ACHN (cell line): ENCODE measurements around the gene RAB44.

Experiments
- DNase-seq: peaks from one replicate; pipeline ENCODE4 v3.0.0-alpha.2; 2015
- in situ Hi-C: cut with HindIII; loops from 2 replicates; pipeline ENCODE4 v1.10.0; 2017; ENCODE audit warnings: low sequenced_read_pairs, low pct_ligation_motif_present, low pct_unique_long_range_greater_than_20kb

Gene RAB44

GRCh38 chr6:36755435-36756348, 58.1 kb downstream of the RAB44 start:
- no peak for DNase-seq
- in situ Hi-C loops: no loop called here

- in situ Hi-C loops: no loop called here
- DNase-seq: no peak
These were observed 59.2 kb downstream of the RAB44 start for GRCh38 chr6:36756786-36757185.

GRCh38 chr6:36757206-36757605, 59.6 kb downstream of the RAB44 start:
- no peak for DNase-seq
- in situ Hi-C loops: no loop called here

- DNase-seq: no peak
- in situ Hi-C loops: no loop called here
These were observed 60.4 kb downstream of the RAB44 start for GRCh38 chr6:36757943-36758508.

GRCh38 chr6:36758516-36759147, 61.0 kb downstream of the RAB44 start:
- no peak for DNase-seq
- in situ Hi-C loops: no loop called here

- in situ Hi-C loops: no loop called here
These were observed 61.6 kb downstream of the RAB44 start for GRCh38 chr6:36759148-36759759.

GRCh38 chr6:36760685-36761435, 63.2 kb downstream of the RAB44 start:
- no peak for DNase-seq
- in situ Hi-C loops: no loop called here

More at GRCh38 chr6:36759148-36759759, 61.6 kb downstream of the RAB44 start:
- DNase-seq: peak; percentile 63

GRCh38 chr6:36762123-36762522, 64.5 kb downstream of the RAB44 start:
- DNase-seq: no peak
- in situ Hi-C loops: no loop called here

- DNase-seq: no peak
- in situ Hi-C loops: no loop called here
These were observed 67.6 kb downstream of the RAB44 start for GRCh38 chr6:36765190-36765589.

- peak; percentile 76 for DNase-seq
- in situ Hi-C loops: no loop called here
These were observed 68.2 kb downstream of the RAB44 start for GRCh38 chr6:36765594-36766398.

GRCh38 chr6:36766399-36766945, 68.8 kb downstream of the RAB44 start:
- no peak for DNase-seq
- in situ Hi-C loops: no loop called here

GRCh38 chr6:36769183-36769675, 71.6 kb downstream of the RAB44 start:
- in situ Hi-C loops: no loop called here
- no peak for DNase-seq

GRCh38 chr6:36769676-36770499, 72.3 kb downstream of the RAB44 start:
- in situ Hi-C loops: no loop called here
- peak; percentile 44 for DNase-seq

GRCh38 chr6:36771145-36771544, 73.5 kb downstream of the RAB44 start:
- in situ Hi-C loops: no loop called here
- DNase-seq: no peak

GRCh38 chr6:36772397-36772796, 74.8 kb downstream of the RAB44 start:
- no peak for DNase-seq
- in situ Hi-C loops: no loop called here

- in situ Hi-C loops: no loop called here
- DNase-seq: no peak
These were observed 76.7 kb downstream of the RAB44 start for GRCh38 chr6:36774331-36774730.

GRCh38 chr6:36776167-36776566, 78.5 kb downstream of the RAB44 start:
- in situ Hi-C loops: no loop called here
- DNase-seq: no peak
